ENCODE measurements around the gene DAB2.
"Not testable (repeated sequence)": the region's sequence is repeated elsewhere in the genome, so short reads cannot be mapped to it uniquely, and the experiment has no call there.

The DAB2 gene

GRCh38 chr5:39337252-39337915 is 87.4 kb downstream of the DAB2 start:
- DNase-seq: no peak

- not testable (repeated sequence) for DNase-seq
Observed at GRCh38 chr5:39334296-39334695, 90.5 kb downstream of the DAB2 start.

- DNase-seq: no peak
Observed at GRCh38 chr5:39333104-39333503, 91.7 kb downstream of the DAB2 start.

GRCh38 chr5:39331861-39332381 is 92.9 kb downstream of the DAB2 start:
- DNase-seq: peak; percentile 9

- DNase-seq: no peak
Observed at GRCh38 chr5:39328731-39329130, 96.0 kb downstream of the DAB2 start.

- no peak for DNase-seq
Observed at GRCh38 chr5:39323542-39323941, 101.2 kb downstream of the DAB2 start.

All from fibroblast of skin of back (primary cell).